Thoracic aorta (tissue), 2 donors: ENCODE measurements around the gene EFNA3. TPM values are rescaled to one million over a fixed set of nuclear protein-coding genes. Genes with fewer than 3 reads are reported as not detected.

Experiments
- ATAC-seq: fragments of 150-250 bp; one replicate; pipeline ENCODE4 v1.8.0; 2017; ENCODE audit warnings: low read depth; ENCODE audit not compliant: insufficient number of reproducible peaks, low FRiP score
- DNase-seq: peaks from one replicate; pipeline ENCODE4 v3.0.0-alpha.2; 2020; ENCODE audit warnings: low spot score
- H3K27ac ChIP-seq, 2 donors: fragments of 200-600 bp; sonication (generic); 1 replicate in 1 of 2; 2 replicates in 1 of 2; pipeline ENCODE4 v1.5.1; 2016; ENCODE audit warnings: mild to moderate bottlenecking in 2 of 2, moderate library complexity in 2 of 2
- H3K27me3 ChIP-seq: fragments of 200-600 bp; sonication (generic); replicated peaks from 2 replicates; pipeline ENCODE4 v1.6.0; 2016; ENCODE audit warnings: mild to moderate bottlenecking; ENCODE audit not compliant: insufficient read depth
- H3K36me3 ChIP-seq: fragments of 200-600 bp; sonication (generic); one replicate; pipeline ENCODE4 v1.5.1; 2016
- H3K4me1 ChIP-seq, 2 donors: fragments of 200-600 bp; sonication (generic); 1 replicate in 1 of 2; 2 replicates in 1 of 2; pipeline versions ENCODE4 v1.5.1 to v1.6.0; 2016; ENCODE audit warnings: low read depth in 2 of 2, mild to moderate bottlenecking in 1 of 2; ENCODE audit not compliant: control insufficient read depth in 1 of 2
- H3K4me3 ChIP-seq: fragments of 200-600 bp; sonication (generic); 2 replicates; pipeline ENCODE4 v1.5.1; 2016; ENCODE audit warnings: mild to moderate bottlenecking
- H3K9me3 ChIP-seq: fragments of 200-600 bp; sonication (generic); 2 replicates; pipeline ENCODE4 v1.5.1; 2016
- total RNA-seq, 2 donors: library from RNA; depleted of rRNA; stranded (reverse); fragments of >200 nt; gene quantifications; one replicate each; pipeline versions ENCODE4 v1.1.0 to v1.2.3, GENCODE V29; 2016
- TF ChIP-seq, protein P1 (sequence below): fragments of 200-600 bp; sonication (generic); IDR thresholded peaks from one replicate; pipeline ENCODE4 v1.5.1; 2019; ENCODE audit warnings: antibody characterized with exemption

Gene EFNA3
- total RNA-seq, 2 donors from 2014 or later = 1.5 to 3.2 TPM

DNA sequence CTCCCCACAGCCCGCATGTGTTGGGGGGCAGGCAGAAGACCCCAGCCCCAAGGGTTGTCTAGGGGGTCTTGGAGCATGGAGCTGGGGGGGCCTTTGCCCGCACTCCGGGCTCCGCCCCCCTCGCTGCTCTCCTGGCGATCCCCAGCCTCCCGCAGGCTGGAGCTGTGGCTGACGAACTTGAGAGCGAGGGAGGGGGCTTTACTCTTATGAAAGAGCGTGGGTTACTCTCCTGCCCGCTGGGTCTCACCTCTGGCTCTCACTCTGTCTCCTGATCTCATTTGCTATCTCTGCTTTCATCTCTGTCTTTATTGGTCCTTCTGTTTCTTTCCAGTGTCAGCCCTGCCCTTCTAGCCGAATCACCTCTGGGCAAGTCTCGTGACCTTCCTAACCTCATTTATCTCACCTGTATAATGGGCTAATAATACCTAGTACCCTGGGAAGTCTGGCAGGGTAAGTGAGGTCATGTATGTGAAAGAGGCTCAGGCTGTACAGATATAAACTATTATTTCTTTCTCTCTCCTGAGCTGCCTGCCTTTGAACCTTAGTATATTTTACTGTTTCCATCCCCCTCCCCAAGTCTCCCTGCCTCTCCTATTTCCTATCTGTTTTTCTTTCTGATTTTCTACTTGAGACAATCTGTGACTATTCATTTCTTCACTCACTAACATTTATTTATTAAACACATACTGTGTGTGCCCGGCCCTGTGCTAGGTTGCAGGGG lies 14.4 kb upstream of the EFNA3 start:
- peaks cover 4% of the 10 kb centered on the region for H3K36me3 ChIP-seq

DNA sequence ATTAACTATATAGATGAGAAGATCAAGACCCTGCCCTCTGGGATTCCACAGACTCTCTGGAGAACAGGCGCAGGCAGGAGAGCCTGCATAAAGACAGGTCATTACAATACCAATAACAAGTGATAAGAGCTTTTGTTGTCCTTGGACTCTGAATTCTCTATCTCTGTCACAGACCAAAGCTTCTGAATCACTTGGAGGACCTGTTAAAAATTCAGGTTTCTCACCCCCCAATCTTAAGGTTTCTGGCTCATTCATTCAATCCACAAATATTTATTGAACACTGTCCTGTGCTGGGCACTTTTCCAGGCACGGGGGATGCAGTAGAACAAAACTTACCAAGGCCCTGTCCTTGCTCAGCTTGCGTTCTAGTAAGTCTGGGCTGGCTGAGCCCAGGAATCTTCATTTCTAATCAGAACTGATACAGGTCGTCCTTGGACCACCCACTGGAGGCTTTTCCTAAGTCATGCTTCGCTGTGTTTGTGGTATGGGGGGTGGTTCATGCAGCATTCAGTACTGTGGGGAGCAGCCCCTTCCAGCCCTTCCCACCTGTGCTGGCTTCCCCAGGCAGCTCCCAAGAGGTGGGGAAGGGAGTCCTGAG lies 13.7 kb upstream of the EFNA3 start:
- H3K4me1 ChIP-seq = peaks cover 18 to 35% of the 10 kb centered on the region in 2 donors
- no peak overlapping the region for H3K4me3 ChIP-seq
- TF ChIP-seq, protein P1, sequence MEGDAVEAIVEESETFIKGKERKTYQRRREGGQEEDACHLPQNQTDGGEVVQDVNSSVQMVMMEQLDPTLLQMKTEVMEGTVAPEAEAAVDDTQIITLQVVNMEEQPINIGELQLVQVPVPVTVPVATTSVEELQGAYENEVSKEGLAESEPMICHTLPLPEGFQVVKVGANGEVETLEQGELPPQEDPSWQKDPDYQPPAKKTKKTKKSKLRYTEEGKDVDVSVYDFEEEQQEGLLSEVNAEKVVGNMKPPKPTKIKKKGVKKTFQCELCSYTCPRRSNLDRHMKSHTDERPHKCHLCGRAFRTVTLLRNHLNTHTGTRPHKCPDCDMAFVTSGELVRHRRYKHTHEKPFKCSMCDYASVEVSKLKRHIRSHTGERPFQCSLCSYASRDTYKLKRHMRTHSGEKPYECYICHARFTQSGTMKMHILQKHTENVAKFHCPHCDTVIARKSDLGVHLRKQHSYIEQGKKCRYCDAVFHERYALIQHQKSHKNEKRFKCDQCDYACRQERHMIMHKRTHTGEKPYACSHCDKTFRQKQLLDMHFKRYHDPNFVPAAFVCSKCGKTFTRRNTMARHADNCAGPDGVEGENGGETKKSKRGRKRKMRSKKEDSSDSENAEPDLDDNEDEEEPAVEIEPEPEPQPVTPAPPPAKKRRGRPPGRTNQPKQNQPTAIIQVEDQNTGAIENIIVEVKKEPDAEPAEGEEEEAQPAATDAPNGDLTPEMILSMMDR = no peak
- ATAC-seq (no peak), DNase-seq (no peak)
- H3K27ac ChIP-seq = no peak overlapping the region
- no peaks in the 10 kb centered on the region for H3K27me3 ChIP-seq
- peaks cover 4% of the 10 kb centered on the region for H3K36me3 ChIP-seq
- H3K9me3 ChIP-seq = no peaks in the 10 kb centered on the region

More for the DNA sequence above, 14.4 kb upstream of the EFNA3 start:
- H3K27ac ChIP-seq = no peak overlapping the region
- ATAC-seq (no peak), DNase-seq (no peak)
- TF ChIP-seq, protein P1 = no peak
- H3K4me1 ChIP-seq = peaks cover 18 to 35% of the 10 kb centered on the region in 2 donors
- H3K9me3 ChIP-seq = no peaks in the 10 kb centered on the region
- H3K27me3 ChIP-seq = no peaks in the 10 kb centered on the region
- H3K4me3 ChIP-seq = peak overlapping the region; percentile 96

DNA sequence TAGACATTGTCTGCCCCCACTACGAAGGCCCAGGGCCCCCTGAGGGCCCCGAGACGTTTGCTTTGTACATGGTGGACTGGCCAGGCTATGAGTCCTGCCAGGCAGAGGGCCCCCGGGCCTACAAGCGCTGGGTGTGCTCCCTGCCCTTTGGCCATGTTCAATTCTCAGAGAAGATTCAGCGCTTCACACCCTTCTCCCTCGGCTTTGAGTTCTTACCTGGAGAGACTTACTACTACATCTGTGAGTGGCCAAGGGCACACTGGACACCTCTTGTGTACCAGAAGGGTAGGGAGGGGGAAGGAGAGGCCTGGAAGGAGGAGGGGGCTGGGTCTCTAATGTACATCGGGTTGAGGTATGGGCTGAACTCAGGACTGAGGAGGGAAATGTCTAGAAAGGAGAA lies 11.9 kb upstream of the EFNA3 start:
- H3K4me1 ChIP-seq = peaks cover 20 to 40% of the 10 kb centered on the region in 2 donors
- H3K9me3 ChIP-seq = no peaks in the 10 kb centered on the region
- DNase-seq (no peak), ATAC-seq (no peak)
- no peak overlapping the region for H3K27ac ChIP-seq
- no peak overlapping the region for H3K4me3 ChIP-seq
- no peaks in the 10 kb centered on the region for H3K27me3 ChIP-seq
- TF ChIP-seq, protein P1 = no peak
- no peaks in the 10 kb centered on the region for H3K36me3 ChIP-seq

DNA sequence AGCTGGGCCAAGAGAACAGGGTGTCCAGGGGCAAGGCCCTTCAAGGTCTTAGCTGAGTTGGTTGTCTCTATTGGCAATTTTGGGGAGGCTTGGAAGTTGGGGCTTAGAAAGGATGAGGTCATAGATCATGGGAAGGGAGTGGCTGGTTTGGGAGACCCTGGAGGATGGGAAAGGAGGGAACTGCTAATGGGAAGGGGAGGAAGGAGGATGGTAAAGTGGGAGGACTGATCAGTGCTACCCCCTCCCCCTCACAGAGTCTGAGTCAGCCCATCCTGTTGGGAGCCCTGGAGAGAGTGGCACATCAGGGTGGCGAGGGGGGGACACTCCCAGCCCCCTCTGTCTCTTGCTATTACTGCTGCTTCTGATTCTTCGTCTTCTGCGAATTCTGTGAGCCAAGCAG lies 10.0 kb upstream of the EFNA3 start:
- TF ChIP-seq, protein P1 = no peak
- H3K36me3 ChIP-seq = no peaks in the 10 kb centered on the region
- H3K27me3 ChIP-seq = no peaks in the 10 kb centered on the region
- no peak overlapping the region for H3K4me3 ChIP-seq
- no peak overlapping the region for H3K27ac ChIP-seq
- peaks cover 4 to 24% of the 10 kb centered on the region in 2 donors for H3K4me1 ChIP-seq
- ATAC-seq = no peak
- no peak for DNase-seq
- no peaks in the 10 kb centered on the region for H3K9me3 ChIP-seq

DNA sequence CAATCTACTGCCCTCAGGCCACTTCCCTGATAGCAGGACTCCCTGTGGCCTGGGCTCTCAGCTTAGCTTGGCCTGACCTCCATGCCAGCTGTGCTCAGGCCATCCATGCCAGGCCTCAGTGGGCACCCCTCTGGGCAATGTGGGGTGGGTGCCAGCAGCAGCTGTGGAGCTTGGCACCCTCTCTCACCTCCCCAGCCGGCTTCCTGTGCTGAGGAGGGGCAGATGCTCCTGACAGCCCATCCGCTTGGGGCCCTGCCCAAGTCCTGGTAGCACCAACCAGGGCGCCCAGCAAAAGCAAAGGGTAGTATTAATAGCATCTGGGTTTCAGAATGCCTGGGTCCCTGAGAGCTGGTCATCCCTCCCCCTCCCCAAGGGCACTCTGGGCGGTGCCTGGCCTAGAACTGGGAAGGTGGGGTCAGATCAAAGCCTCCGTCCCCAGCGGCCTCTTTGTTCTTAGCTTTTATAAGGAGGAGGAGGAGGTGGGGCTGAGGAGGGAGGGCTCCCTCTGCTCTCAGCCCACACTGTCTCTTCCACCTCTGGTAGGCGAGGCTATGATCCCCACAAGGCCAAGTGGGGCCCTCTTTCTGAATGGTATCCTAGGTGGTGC lies 9.0 kb upstream of the EFNA3 start:
- Histone ChIP-seq H3K36me3 (no peaks in the 10 kb centered on the region), H3K4me3 (no peak overlapping the region)
- ATAC-seq = no peak

More for the DNA sequence above, 9.0 kb upstream of the EFNA3 start:
- TF ChIP-seq, protein P1 = no peak
- no peaks in the 10 kb centered on the region for H3K9me3 ChIP-seq
- peaks cover 4 to 16% of the 10 kb centered on the region in 2 donors for H3K4me1 ChIP-seq
- no peak overlapping the region for H3K27ac ChIP-seq
- DNase-seq = no peak
- no peaks in the 10 kb centered on the region for H3K27me3 ChIP-seq
